NB4 (cell line): Measurements from ENCODE around the gene SEPTIN10.

ENCODE experiments used
- CTCF ChIP-seq: IDR thresholded peaks from one replicate; pipeline ENCODE4 v1.5.1; 2012; ENCODE audit warnings: low read depth, low read length
- MAX ChIP-seq: IDR thresholded peaks from 2 replicates; pipeline ENCODE4 v1.6.1; 2011; ENCODE audit warnings: low read depth, low read length
- MYC ChIP-seq: IDR thresholded peaks from 2 replicates; pipeline ENCODE4 v1.6.1; 2011; ENCODE audit warnings: low read depth, low read length
- POLR2A ChIP-seq: IDR thresholded peaks from 2 replicates; pipeline ENCODE4 v1.6.1; 2011; ENCODE audit warnings: mild to moderate bottlenecking; ENCODE audit not compliant: insufficient read length; ENCODE audit errors: extremely low read depth

DNA sequence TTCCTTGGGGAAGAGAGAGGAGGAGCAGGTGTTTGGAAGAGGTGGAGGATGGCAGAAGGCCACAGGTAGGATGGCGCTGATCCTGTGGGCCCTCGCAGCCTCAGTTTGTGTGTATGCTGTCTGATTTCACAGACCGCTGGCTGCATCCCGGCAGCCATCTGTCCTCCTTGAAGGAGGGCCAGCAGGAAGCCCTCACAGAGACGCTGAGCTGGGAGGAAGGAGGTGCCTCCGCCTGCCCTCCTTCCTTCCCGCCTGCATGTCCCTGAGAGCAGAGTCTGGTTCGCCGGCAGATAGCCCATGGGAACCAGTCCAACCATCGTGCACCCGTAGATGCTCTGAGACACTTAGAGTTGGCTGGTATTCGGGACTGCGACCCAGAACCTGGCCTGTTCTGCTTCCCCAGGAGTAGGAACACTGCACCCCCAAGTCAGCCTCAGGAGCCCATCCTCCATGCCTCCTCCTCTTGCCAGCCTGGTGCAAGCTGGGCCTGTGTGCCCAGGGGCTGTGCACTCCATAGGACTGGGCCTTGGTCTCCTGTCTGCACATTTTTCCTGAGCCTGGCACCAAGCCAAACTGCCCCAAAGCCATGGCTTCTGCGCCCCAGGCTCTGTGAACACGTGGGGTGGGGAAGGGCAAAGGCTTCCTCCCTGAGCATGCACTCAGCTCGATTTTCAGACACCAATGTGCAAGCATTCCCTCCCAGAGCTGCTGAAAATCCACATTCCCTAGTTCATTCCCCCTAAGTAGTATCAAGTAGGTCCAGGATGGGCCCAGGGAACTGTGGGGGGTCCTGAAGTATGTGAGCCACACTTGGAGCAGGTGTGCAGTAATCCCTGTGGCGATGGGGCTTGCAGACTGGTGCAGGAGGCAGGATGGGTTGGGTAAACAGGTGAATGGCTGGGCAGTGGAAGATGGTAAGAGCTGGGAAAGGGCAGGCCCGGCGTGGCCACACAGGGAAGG lies 115.6 kb downstream of the SEPTIN10 start:
- TF ChIP-seq CTCF (no peak), POLR2A (no peak), MAX (no peak), MYC (no peak)
